Measurements from ENCODE around the gene FCAMR. TPM values are rescaled to one million over a fixed set of nuclear protein-coding genes. Genes with fewer than 3 reads are reported as not detected.

Gene FCAMR
- total RNA-seq, 1 donor from 2014 or later = 0.60 TPM

DNA sequence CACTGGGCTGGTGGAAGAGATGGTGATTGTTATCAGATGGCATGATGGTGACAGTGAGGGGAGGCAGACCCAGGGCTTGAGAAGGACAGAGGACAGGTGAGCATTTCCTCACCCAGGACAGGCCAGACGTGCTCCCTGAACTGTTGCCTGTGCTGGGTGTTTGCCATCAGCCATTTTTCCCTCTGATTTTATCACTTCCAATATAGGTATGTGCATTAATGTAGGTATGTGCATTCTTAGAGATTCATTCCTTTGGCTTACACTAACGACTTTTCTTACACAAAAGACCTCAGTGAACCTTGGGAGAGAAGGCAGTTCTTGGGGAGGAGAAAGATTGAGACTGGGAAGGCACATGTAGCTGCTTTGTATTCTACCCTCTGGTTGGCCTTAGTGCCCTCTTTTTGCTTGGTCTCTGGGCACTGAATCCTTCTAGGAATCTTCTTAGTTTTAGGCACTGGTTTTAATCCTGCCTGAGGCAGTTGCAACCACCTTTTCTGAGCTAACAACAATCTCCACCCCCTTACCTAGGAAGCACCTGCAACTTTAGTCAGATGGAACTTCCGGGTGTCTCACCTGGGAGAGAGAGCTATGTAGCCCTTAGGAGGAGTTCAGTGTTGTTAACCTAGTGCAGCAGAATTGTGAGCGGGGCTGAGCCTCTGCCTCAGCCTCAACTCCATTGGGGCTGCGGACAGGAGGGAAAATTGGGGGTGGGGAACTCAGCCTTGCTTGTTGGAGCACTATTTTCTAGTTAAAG is 31.4 kb upstream of the FCAMR start:
- DNase-seq (ENCODE audit: low spot score) (no peak), ATAC-seq (no peak)

- no peak for ATAC-seq
These were observed 30.5 kb upstream of the FCAMR start for GRCh38 chr1:207000651-207001291.

GRCh38 chr1:206998816-206999215 is 28.6 kb upstream of the FCAMR start:
- ATAC-seq = no peak

More at GRCh38 chr1:207000651-207001291, 30.5 kb upstream of the FCAMR start:
- DNase-seq (ENCODE audit: low spot score) = no peak

GRCh38 chr1:206992790-206993189 is 22.5 kb upstream of the FCAMR start:
- no peak for DNase-seq (ENCODE audit: low spot score)
- no peak for ATAC-seq

More at GRCh38 chr1:206998816-206999215, 28.6 kb upstream of the FCAMR start:
- no peak for DNase-seq (ENCODE audit: low spot score)

- no peak for DNase-seq (ENCODE audit: low spot score)
- no peak for ATAC-seq
These were observed 17.6 kb upstream of the FCAMR start for GRCh38 chr1:206987873-206988272.

DNA sequence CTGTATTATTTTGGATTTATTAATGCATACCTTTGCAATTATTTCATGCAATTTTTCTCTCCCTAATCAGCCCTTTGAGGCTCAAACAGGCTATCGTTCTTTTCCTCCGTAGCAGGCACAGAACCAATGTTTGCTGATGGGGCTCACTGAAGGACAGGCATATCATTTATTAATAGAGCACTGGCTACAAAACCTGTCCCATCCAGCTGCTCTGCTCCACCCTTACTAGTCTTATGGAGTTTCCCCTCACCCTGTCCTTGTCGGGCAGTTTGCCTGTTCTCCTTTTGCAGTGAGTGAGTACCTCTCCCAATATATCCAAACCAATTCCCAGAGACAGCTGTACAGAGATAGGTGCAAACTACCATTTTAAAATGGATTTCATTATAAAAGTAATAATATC is 16.6 kb upstream of the FCAMR start:
- no peak for DNase-seq (ENCODE audit: low spot score)
- ATAC-seq = no peak

DNA sequence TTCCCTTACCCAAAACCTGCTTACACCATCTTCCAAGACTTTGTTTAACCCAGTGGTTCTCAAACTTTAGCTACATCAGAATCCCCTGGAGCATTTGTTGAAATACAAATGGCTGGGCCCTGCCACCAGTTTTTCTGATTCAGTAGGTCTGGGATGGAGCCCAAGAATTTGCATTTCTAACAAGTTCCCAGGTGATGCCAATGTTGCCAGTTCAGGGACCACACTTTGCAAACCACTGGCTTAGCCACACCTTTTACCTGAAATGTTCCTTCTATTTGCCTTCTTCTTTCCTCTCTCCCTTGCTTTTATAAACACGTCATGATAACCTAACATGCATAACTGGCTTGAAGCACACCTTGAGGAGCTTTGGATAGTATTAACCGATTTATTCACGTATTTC is 16.1 kb upstream of the FCAMR start:
- ATAC-seq = no peak

GRCh38 chr1:206985162-206985749 is 15.0 kb upstream of the FCAMR start:
- no peak for ATAC-seq
- no peak for DNase-seq (ENCODE audit: low spot score)

More for the DNA sequence above, 16.1 kb upstream of the FCAMR start:
- DNase-seq (ENCODE audit: low spot score) = no peak

GRCh38 chr1:206982216-206982615 is 12.0 kb upstream of the FCAMR start:
- peak; percentile 95 for ATAC-seq
- peak; percentile 62 for DNase-seq (ENCODE audit: low spot score)

GRCh38 chr1:206979379-206980043 is 9.3 kb upstream of the FCAMR start:
- ATAC-seq = peak; percentile 90

GRCh38 chr1:206978259-206978658 is 8.0 kb upstream of the FCAMR start:
- ATAC-seq (no peak), DNase-seq (ENCODE audit: low spot score) (no peak)

More at GRCh38 chr1:206979379-206980043, 9.3 kb upstream of the FCAMR start:
- no peak for DNase-seq (ENCODE audit: low spot score)

DNA sequence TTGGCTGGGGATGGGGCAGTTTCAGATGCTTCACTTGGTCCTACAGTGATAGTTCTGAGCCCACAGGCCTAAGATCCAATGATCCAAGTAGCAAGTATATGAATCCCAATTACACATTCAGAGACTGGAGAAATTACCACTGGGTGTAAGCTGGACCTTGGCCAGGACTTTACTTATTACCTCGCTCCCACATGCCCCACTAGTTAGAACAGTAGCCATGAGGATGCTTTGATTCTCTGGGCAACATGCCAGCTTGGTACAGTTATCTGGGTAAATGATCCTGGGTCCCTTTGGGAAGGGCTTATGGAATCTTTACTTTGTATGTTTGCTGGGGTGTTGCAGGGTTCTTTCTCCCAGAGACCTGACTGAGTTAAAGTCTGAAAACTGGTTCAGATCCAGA is 5.0 kb upstream of the FCAMR start:
- no peak for DNase-seq (ENCODE audit: low spot score)
- no peak for ATAC-seq

GRCh38 chr1:206974140-206974539 is 3.9 kb upstream of the FCAMR start:
- DNase-seq (ENCODE audit: low spot score) (no peak), ATAC-seq (no peak)

DNA sequence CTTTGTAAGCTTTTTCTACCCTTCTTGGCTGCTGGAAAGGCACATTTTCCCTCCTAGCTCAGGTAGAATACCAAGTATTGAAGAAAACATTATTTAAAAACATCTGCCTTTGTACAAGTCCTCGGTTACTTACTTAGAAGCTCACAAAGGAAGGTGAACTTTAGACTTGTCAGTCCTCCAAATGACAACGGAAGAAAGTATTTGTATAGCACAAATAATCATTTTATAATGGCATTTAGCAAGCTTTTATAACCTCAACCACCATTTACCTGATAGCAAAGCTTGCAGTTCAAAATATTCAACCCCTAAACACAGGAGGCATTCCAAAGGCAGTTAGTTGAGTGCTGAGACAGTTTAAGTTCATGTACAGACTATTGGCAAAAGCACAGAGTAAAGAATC is 2.5 kb upstream of the FCAMR start:
- ATAC-seq = no peak
- no peak for DNase-seq (ENCODE audit: low spot score)

DNA sequence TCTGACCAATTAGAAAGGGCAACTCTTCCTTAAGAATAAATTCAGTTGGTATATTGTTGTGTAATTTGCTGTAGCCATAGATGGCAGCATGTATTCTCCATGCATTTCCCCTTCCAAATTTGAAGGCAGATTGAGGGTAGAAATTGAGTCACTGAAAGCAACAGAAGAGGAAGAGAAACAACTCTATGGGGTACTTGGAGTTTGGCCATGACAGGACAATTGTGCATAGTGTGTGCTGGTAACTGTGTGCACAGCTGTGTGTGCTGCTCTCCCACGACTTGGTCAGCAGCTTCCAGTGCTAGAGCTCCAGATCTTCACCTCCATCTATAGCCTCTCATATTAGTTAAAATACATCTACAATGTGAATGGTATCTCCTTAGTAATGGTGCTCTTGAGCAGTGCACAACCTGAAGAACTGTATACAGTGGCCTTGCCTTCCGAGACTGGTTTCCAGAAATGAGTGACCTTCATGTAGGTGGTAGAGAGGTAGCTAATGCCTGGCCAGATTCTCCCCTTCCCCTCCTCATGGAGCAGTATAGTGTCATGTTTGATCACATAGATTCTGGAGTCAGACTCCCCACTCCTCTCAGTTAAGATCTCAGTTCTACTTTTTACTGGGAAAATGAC is 882 bp upstream of the FCAMR start:
- ATAC-seq = no peak

GRCh38 chr1:206969090-206969489 is 1.2 kb downstream of the FCAMR start:
- DNase-seq (ENCODE audit: low spot score) = peak; percentile 61
- peak; percentile 74 for ATAC-seq

More for the DNA sequence above, 882 bp upstream of the FCAMR start:
- DNase-seq (ENCODE audit: low spot score) = no peak

DNA sequence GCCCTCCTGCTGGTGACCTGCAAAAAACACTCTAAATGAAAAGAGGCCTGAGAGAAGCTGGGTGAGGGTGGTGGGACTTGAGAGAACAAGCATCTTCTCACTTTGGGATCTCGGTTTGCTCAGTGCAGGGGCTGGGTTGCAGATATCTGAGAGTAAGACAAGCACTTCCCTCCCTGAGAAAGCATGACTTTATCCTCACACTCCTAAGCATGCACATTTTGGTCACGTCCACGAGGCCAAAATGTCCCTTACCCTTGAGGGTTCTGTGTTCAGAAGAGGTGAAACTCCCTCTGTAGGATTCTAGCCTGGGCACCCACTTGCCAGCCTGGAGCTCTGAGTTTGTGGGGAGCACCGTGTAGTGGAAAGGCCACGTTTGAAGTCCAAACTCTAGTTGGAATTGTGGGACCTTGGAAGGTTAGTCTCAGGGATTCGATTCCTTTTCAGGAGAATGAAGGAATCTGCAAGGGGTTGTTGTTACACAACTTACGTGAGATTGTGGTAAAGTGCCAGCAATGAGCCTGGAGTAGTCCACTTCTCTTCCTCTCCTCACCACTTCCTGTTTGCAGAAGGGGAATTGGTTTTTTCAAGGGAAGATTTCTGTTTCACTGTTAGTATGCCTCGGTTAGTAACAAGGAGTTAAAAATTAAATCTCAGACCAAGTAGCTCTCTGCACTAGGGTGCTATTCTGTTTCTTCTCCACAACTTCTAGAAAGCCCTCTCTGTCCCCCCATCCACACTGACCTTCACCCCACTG is 3.0 kb downstream of the FCAMR start:
- ATAC-seq (no peak), DNase-seq (ENCODE audit: low spot score) (no peak)

GRCh38 chr1:206965781-206966180 is 4.5 kb downstream of the FCAMR start:
- ATAC-seq (no peak), DNase-seq (ENCODE audit: low spot score) (no peak)

DNA sequence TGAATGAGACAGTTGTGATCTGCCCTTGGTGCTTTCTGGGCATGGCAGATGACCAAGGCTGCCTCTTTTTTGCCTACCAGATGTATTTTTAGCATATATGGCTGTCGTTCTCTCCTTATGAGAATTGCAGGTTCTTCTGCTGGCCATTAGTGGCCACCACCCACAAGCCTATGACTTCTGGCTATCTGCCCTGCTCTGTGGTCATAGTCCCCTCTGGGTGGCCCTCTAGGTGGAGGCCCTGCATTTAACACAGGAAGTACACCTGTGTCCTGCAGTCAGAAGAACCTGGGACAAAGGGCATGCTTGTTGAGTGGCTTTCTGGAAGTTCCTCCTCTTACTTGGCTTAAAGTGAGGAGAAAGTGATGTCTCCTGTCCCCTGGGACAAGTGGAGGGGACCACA is 6.5 kb downstream of the FCAMR start:
- DNase-seq (ENCODE audit: low spot score) (no peak), ATAC-seq (no peak)

GRCh38 chr1:206963119-206963712 is 7.0 kb downstream of the FCAMR start:
- ATAC-seq = no peak
- no peak for DNase-seq (ENCODE audit: low spot score)

Measured in left lobe of liver (tissue), 2 donors.